ENCODE data around the gene PARP16. TPM values are rescaled to one million over a fixed set of nuclear protein-coding genes. Genes with fewer than 3 reads are reported as not detected.

Gene PARP16
- total RNA-seq, 1 donor from 2014 or later: 3.5 TPM

- DNase-seq (ENCODE audit: low read depth): no peak
- TF ChIP-seq CTCF (conservative IDR thresholded peaks at IDR 0.05; ENCODE audit: low read depth, low read length): no peak
- no peak overlapping the region for H3K4me3 ChIP-seq (ENCODE audit: low read depth, low read length)
These were observed 63.8 kb downstream of the PARP16 start for GRCh38 chr15:65222891-65223290.

- DNase-seq (ENCODE audit: low read depth): no peak
- H3K4me3 ChIP-seq (ENCODE audit: low read depth, low read length): no peak overlapping the region
- no peak for TF ChIP-seq CTCF (conservative IDR thresholded peaks at IDR 0.05; ENCODE audit: low read depth, low read length)
These were observed 65.0 kb downstream of the PARP16 start for GRCh38 chr15:65221697-65222096.

GRCh38 chr15:65219137-65219536 is 67.5 kb downstream of the PARP16 start:
- no peak for TF ChIP-seq CTCF (conservative IDR thresholded peaks at IDR 0.05; ENCODE audit: low read depth, low read length)
- no peak overlapping the region for H3K4me3 ChIP-seq (ENCODE audit: low read depth, low read length)
- no peak for DNase-seq (ENCODE audit: low read depth)

- H3K4me3 ChIP-seq (ENCODE audit: low read depth, low read length): no peak overlapping the region
- TF ChIP-seq CTCF (conservative IDR thresholded peaks at IDR 0.05; ENCODE audit: low read depth, low read length): no peak
- DNase-seq (ENCODE audit: low read depth): no peak
These were observed 68.9 kb downstream of the PARP16 start for GRCh38 chr15:65217526-65218482.

GRCh38 chr15:65215496-65215895 is 71.2 kb downstream of the PARP16 start:
- no peak overlapping the region for H3K4me3 ChIP-seq (ENCODE audit: low read depth, low read length)
- TF ChIP-seq CTCF (conservative IDR thresholded peaks at IDR 0.05; ENCODE audit: low read depth, low read length): no peak
- DNase-seq (ENCODE audit: low read depth): no peak

GRCh38 chr15:65214010-65214409 is 72.7 kb downstream of the PARP16 start:
- DNase-seq (ENCODE audit: low read depth): no peak
- no peak overlapping the region for H3K4me3 ChIP-seq (ENCODE audit: low read depth, low read length)
- no peak for TF ChIP-seq CTCF (conservative IDR thresholded peaks at IDR 0.05; ENCODE audit: low read depth, low read length)

- DNase-seq (ENCODE audit: low read depth): no peak
- no peak for TF ChIP-seq CTCF (conservative IDR thresholded peaks at IDR 0.05; ENCODE audit: low read depth, low read length)
- no peak overlapping the region for H3K4me3 ChIP-seq (ENCODE audit: low read depth, low read length)
These were observed 73.4 kb downstream of the PARP16 start for GRCh38 chr15:65213241-65213640.

Data from epithelial cell of proximal tubule (primary cell).